ENCODE measurements around the gene C12orf42. TPM values are rescaled to one million over a fixed set of nuclear protein-coding genes. Genes with fewer than 3 reads are reported as not detected.
A peak's percentile ranks its signal among the peaks of the same experiment; 100 is the strongest.
"Not testable (repeated sequence)": the region's sequence is repeated elsewhere in the genome, so short reads cannot be mapped to it uniquely, and the experiment has no call there.

C12orf42 gene
- total RNA-seq, 2 experiments from 2014 or later: 0.19 to 0.24 TPM

GRCh38 chr12:103462675-103463074 is 33.1 kb downstream of the C12orf42 start:
- no peak for DNase-seq
- Mint-ChIP-seq H3K27ac (no peak overlapping the region), H3K27me3 (no peaks in the 10 kb centered on the region), H3K9me3 (peaks cover 16% of the 10 kb centered on the region), H3K36me3 (peaks cover 3% of the 10 kb centered on the region), H3K4me1 (peaks cover 10% of the 10 kb centered on the region), H3K4me3 (no peak overlapping the region)

GRCh38 chr12:103457471-103457870 is 38.3 kb downstream of the C12orf42 start:
- Mint-ChIP-seq H3K4me1 (peaks cover 35% of the 10 kb centered on the region), H3K36me3 (no peaks in the 10 kb centered on the region), H3K27ac (no peak overlapping the region), H3K4me3 (no peak overlapping the region), H3K9me3 (peaks cover 3% of the 10 kb centered on the region), H3K27me3 (no peaks in the 10 kb centered on the region)
- DNase-seq: no peak

DNA sequence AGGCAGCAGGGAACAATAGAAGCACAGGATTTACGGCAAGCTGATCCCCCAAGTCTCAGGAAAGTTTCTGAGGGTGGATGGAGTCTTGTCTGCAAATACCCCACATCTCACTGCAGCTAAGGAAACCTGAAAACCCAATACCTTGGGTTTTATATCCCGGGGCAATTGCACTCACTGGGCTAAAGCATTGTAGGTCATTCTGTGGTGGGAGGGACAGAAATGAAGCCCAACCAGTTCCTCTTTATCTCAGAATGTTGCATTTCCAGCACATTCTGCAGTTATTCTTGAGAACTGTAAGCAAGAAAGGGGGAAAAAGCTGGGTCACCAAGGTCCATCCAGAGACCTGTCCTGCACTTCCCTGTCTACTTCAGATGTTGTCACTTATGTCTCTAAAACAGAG is 39.8 kb downstream of the C12orf42 start:
- Mint-ChIP-seq H3K27me3 (no peaks in the 10 kb centered on the region), H3K4me1 (peaks cover 35% of the 10 kb centered on the region), H3K36me3 (no peaks in the 10 kb centered on the region), H3K27ac (no peak overlapping the region), H3K4me3 (no peak overlapping the region), H3K9me3 (peaks cover 6% of the 10 kb centered on the region)
- no peak for DNase-seq

- Mint-ChIP-seq H3K4me1 (peaks cover 35% of the 10 kb centered on the region), H3K36me3 (no peaks in the 10 kb centered on the region), H3K9me3 (peaks cover 8% of the 10 kb centered on the region), H3K27me3 (no peaks in the 10 kb centered on the region), H3K27ac (peak overlapping the region; percentile 70), H3K4me3 (no peak overlapping the region)
- DNase-seq: no peak
Measured at GRCh38 chr12:103455020-103455763, 40.6 kb downstream of the C12orf42 start.

- Mint-ChIP-seq H3K4me1 (peaks cover 18% of the 10 kb centered on the region), H3K4me3 (no peak overlapping the region), H3K36me3 (peaks cover 1% of the 10 kb centered on the region), H3K27me3 (no peaks in the 10 kb centered on the region), H3K9me3 (peaks cover 5% of the 10 kb centered on the region), H3K27ac (no peak overlapping the region)
- no peak for DNase-seq
Measured at GRCh38 chr12:103444983-103445382, 50.8 kb downstream of the C12orf42 start.

GRCh38 chr12:103442822-103443221 is 52.9 kb downstream of the C12orf42 start:
- H3K27me3 Mint-ChIP-seq: no peaks in the 10 kb centered on the region
- no peak overlapping the region for H3K27ac Mint-ChIP-seq
- no peak for DNase-seq
- H3K4me1 Mint-ChIP-seq: peaks cover 18% of the 10 kb centered on the region
- H3K9me3 Mint-ChIP-seq: no peaks in the 10 kb centered on the region
- H3K36me3 Mint-ChIP-seq: peaks cover 1% of the 10 kb centered on the region
- no peak overlapping the region for H3K4me3 Mint-ChIP-seq

- no peak overlapping the region for H3K4me3 Mint-ChIP-seq
- no peaks in the 10 kb centered on the region for H3K27me3 Mint-ChIP-seq
- H3K36me3 Mint-ChIP-seq: peaks cover 3% of the 10 kb centered on the region
- no peak for DNase-seq
- H3K9me3 Mint-ChIP-seq: no peaks in the 10 kb centered on the region
- peaks cover 18% of the 10 kb centered on the region for H3K4me1 Mint-ChIP-seq
- H3K27ac Mint-ChIP-seq: peak overlapping the region; percentile 92
Measured at GRCh38 chr12:103442182-103442555, 53.6 kb downstream of the C12orf42 start.

- H3K9me3 Mint-ChIP-seq: peaks cover 2% of the 10 kb centered on the region
- H3K27ac Mint-ChIP-seq: peak overlapping the region; percentile 92
- peaks cover 5% of the 10 kb centered on the region for H3K36me3 Mint-ChIP-seq
- no peaks in the 10 kb centered on the region for H3K27me3 Mint-ChIP-seq
- peak overlapping the region; percentile 59 for H3K4me3 Mint-ChIP-seq
- peak; percentile 51 for DNase-seq
- H3K4me1 Mint-ChIP-seq: peaks cover 18% of the 10 kb centered on the region
Measured at GRCh38 chr12:103441437-103442181, 54.2 kb downstream of the C12orf42 start.

DNA sequence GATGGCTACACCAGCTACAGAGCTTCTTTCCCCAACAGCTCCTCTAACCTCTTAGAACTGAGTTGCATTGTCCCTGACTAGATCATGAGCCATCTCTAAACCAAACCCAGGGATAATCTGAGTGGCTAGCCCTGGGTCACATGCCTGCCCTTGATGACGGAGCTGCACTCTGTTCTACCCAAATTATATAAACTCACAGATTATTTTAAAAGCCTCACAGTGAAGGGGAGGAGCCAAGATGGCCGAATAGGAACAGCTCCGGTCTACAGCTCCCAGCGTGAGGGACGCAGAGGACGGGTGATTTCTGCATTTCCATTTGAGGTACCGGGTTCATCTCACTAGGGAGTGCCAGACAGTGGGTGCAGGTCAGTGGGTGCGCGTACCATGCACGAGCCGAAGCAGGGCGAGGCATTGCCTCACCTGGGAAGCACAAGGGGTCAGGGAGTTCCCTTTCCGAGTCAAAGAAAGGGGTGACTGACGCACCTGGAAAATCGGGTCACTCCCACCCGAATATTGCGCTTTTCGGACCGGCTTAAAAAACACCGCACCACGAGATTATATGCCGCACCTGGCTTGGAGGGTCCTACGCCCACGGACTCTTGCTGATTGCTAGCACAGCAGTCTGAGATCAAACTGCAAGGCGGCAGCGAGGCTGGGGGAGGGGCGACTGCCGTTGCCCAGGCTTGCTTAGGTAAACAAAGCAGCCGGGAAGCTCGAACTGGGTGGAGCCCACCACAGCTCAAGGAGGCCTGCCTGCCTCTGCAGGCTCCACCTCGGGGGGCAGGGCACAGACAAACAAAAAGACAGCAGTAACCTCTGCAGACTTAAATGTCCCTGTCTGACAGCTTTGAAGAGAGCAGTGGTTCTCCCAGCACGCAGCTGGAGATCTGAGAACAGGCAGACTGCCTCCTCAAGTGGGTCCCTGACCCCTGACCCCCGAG is 61.3 kb downstream of the C12orf42 start:
- Mint-ChIP-seq H3K36me3 (peaks cover 19% of the 10 kb centered on the region), H3K9me3 (peaks cover 21% of the 10 kb centered on the region), H3K4me3 (peak overlapping the region; percentile 53), H3K27ac (peak overlapping the region; percentile 68)
- H3K4me1 Mint-ChIP-seq, H3K27me3 Mint-ChIP-seq, DNase-seq: not testable (repeated sequence)

- Mint-ChIP-seq H3K36me3 (peaks cover 24% of the 10 kb centered on the region), H3K4me3 (no peak overlapping the region), H3K27ac (no peak overlapping the region), H3K4me1 (peaks cover 4% of the 10 kb centered on the region), H3K27me3 (no peaks in the 10 kb centered on the region), H3K9me3 (peaks cover 26% of the 10 kb centered on the region)
- DNase-seq: no peak
Measured at GRCh38 chr12:103431950-103432349, 63.8 kb downstream of the C12orf42 start.

- Mint-ChIP-seq H3K27ac (no peak overlapping the region), H3K4me3 (no peak overlapping the region), H3K9me3 (peaks cover 26% of the 10 kb centered on the region), H3K36me3 (peaks cover 23% of the 10 kb centered on the region), H3K4me1 (peaks cover 4% of the 10 kb centered on the region), H3K27me3 (no peaks in the 10 kb centered on the region)
- DNase-seq: no peak
Measured at GRCh38 chr12:103431387-103431786, 64.4 kb downstream of the C12orf42 start.

DNA sequence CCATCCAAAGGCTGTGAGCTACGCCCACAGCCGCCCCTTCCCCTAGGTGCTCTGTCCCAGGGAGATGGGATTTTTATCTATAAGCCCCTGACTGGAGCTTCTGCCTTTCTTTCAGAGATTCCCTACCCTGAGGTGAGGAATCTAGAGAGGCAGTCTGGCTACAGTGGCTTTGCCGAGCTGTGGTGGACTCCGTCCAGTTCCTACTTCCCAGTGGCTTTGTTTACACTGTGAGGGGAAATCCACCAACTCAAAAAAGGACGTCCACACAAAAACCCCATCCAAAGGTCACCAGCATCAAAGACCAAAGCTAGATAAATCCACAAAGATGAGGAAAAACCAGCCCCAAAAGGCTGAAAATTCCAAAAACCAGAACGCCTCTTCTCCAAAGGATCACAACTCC is 70.1 kb downstream of the C12orf42 start:
- H3K4me1 Mint-ChIP-seq, DNase-seq, H3K27ac Mint-ChIP-seq, H3K27me3 Mint-ChIP-seq, H3K4me3 Mint-ChIP-seq: not testable (repeated sequence)
- Mint-ChIP-seq H3K9me3 (peaks cover 18% of the 10 kb centered on the region), H3K36me3 (peaks cover 23% of the 10 kb centered on the region)

DNA sequence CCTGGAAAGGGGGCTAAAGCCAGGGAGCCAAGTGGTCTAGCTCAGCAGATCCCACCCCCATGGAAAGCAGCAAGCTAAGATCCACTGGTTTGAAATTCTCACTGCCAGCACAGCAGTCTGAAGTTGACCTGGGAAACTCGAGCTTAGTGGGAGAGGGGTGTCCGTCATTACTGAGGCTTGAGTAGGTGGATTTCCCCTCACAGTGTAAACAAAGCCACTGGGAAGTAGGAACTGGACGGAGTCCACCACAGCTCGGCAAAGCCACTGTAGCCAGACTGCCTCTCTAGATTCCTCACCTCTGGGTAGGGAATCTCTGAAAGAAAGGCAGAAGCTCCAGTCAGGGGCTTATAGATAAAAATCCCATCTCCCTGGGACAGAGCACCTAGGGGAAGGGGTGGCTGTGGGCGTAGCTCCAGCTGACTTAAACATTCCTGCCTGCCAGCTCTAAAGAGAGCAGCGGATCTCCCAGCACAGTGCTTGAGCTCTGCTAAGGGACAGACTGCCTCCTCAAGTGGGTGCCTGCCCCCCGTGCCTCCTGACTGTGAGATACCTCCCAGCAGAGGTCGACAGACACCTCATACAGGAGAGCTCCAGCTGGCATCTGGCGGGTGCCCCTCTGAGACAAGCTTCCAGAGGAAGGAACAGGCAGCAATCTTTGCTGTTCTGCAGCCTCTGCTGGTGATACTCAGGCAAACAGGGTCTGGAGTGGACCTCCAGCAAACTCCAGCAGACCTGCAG is 70.8 kb downstream of the C12orf42 start:
- H3K9me3 Mint-ChIP-seq: peaks cover 15% of the 10 kb centered on the region
- not testable (repeated sequence) for H3K27ac Mint-ChIP-seq, H3K27me3 Mint-ChIP-seq, H3K4me1 Mint-ChIP-seq, H3K4me3 Mint-ChIP-seq, DNase-seq
- H3K36me3 Mint-ChIP-seq: peaks cover 20% of the 10 kb centered on the region

DNA sequence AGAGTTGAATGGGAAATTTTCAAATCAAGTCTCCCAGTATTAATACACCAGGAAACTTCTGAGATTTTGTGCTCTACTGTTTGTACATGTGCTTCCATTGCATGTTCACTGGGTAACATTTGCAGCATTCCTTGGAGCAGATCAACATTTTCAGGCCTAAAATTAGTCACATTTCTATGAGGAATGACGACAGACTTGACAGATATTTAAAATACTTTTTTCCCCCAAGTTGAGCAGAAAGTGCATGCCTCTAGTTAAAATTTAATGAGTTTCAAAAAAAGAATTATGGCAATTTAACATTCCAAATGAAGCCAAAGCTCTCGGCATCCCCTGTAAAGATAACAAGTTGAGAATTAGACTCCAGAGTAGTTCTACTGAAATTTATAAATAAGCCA is 72.3 kb downstream of the C12orf42 start:
- Mint-ChIP-seq H3K4me3 (no peak overlapping the region), H3K27me3 (no peaks in the 10 kb centered on the region), H3K9me3 (peaks cover 12% of the 10 kb centered on the region), H3K4me1 (no peaks in the 10 kb centered on the region), H3K36me3 (peaks cover 18% of the 10 kb centered on the region), H3K27ac (no peak overlapping the region)
- no peak for DNase-seq
